Loucy (cell line): Measurements from ENCODE around the gene TACC3.

ENCODE experiments used
- H2AFZ ChIP-seq: fragments of 200-600 bp; sonication (generic); 2 replicates; pipeline ENCODE4 v1.6.0; 2016; ENCODE audit warnings: antibody characterized with exemption, mild to moderate bottlenecking, low read length, moderate library complexity
- H3F3A ChIP-seq: fragments of 200-600 bp; 2 replicates; pipeline ENCODE4 v1.6.0; 2016; ENCODE audit warnings: antibody characterized with exemption, low read depth, mild to moderate bottlenecking
- H3K27me3 ChIP-seq: fragments of 200-600 bp; sonication (generic); 2 replicates; pipeline ENCODE4 v1.6.1; 2014; ENCODE audit warnings: low read length, mild to moderate bottlenecking; ENCODE audit not compliant: insufficient read depth, poor library complexity, severe bottlenecking
- H3K36me3 ChIP-seq: fragments of 200-600 bp; sonication (generic); 2 replicates; pipeline ENCODE4 v1.6.1; 2016; ENCODE audit warnings: low read length; ENCODE audit not compliant: insufficient read depth
- H3K4me1 ChIP-seq: fragments of 200-600 bp; sonication (generic); 2 replicates; pipeline ENCODE4 v1.5.1; 2014; ENCODE audit warnings: low read length, mild to moderate bottlenecking; ENCODE audit not compliant: insufficient read depth, poor library complexity, severe bottlenecking
- H3K4me2 ChIP-seq: fragments of 200-600 bp; sonication (generic); 2 replicates; pipeline ENCODE4 v1.6.0; 2014; ENCODE audit warnings: antibody characterized with exemption, low read length, low read depth, mild to moderate bottlenecking; ENCODE audit not compliant: poor library complexity, severe bottlenecking
- H3K4me3 ChIP-seq: fragments of 200-600 bp; sonication (generic); 2 replicates; pipeline ENCODE4 v1.5.1; 2014; ENCODE audit warnings: low read length, mild to moderate bottlenecking, mixed read lengths; ENCODE audit not compliant: poor library complexity, severe bottlenecking
- H3K79me2 ChIP-seq: fragments of 200-600 bp; sonication (generic); 2 replicates; pipeline ENCODE4 v1.6.1; 2014; ENCODE audit warnings: low read length; ENCODE audit not compliant: insufficient read depth
- H3K9ac ChIP-seq: fragments of 200-600 bp; sonication (generic); 2 replicates; pipeline ENCODE4 v1.6.0; 2014; ENCODE audit warnings: mild to moderate bottlenecking, low read depth, low read length, moderate library complexity; ENCODE audit not compliant: poor library complexity, severe bottlenecking
- H3K9me2 ChIP-seq: fragments of 200-600 bp; sonication (generic); replicated peaks from 2 replicates; pipeline ENCODE4 v1.6.1; 2016; ENCODE audit warnings: low read depth, low read length, mixed read lengths
- H3K9me3 ChIP-seq: fragments of 200-600 bp; sonication (generic); 2 replicates; pipeline ENCODE4 v1.6.1; 2014; ENCODE audit warnings: mild to moderate bottlenecking, antibody characterized with exemption, low read length, low read depth; ENCODE audit not compliant: insufficient read depth
- H4K20me1 ChIP-seq: fragments of 200-600 bp; sonication (generic); 2 replicates; pipeline ENCODE4 v1.6.0; 2014; ENCODE audit warnings: antibody characterized with exemption, low read length, mild to moderate bottlenecking; ENCODE audit not compliant: insufficient read depth, poor library complexity, severe bottlenecking
- CTCF ChIP-seq: fragments of 200-600 bp; sonication (generic); conservative IDR thresholded peaks from 2 replicates; pipeline ENCODE4 v1.5.1; 2014; ENCODE audit warnings: mild to moderate bottlenecking, antibody characterized with exemption, low read length
- EZH2phosphoT487 ChIP-seq: fragments of 200-600 bp; IDR thresholded peaks from 2 replicates; pipeline ENCODE4 v1.6.1; 2018; ENCODE audit warnings: antibody characterized with exemption, mild to moderate bottlenecking, moderate library complexity, borderline replicate concordance

TACC3 gene

GRCh38 chr4:1767061-1767769, 45.9 kb downstream of the TACC3 start:
- H3K9me3 ChIP-seq, result no peaks in the 10 kb centered on the region
- H2AFZ ChIP-seq, result no peak overlapping the region
- H3K27me3 ChIP-seq, result no peaks in the 10 kb centered on the region
- no peaks in the 10 kb centered on the region for H3F3A ChIP-seq
- H3K9ac ChIP-seq, result no peak overlapping the region
- no peaks in the 10 kb centered on the region for H3K4me1 ChIP-seq
- no peaks in the 10 kb centered on the region for H3K9me2 ChIP-seq
- H4K20me1 ChIP-seq, result no peaks in the 10 kb centered on the region
- no peak overlapping the region for H3K4me3 ChIP-seq
- no peaks in the 10 kb centered on the region for H3K79me2 ChIP-seq
- no peak overlapping the region for H3K4me2 ChIP-seq
- TF ChIP-seq EZH2phosphoT487, result no peak
- TF ChIP-seq CTCF, result no peak
- H3K36me3 ChIP-seq, result no peaks in the 10 kb centered on the region

- H3K4me2 ChIP-seq, result no peak overlapping the region
- H3K79me2 ChIP-seq, result no peaks in the 10 kb centered on the region
- H3K27me3 ChIP-seq, result no peaks in the 10 kb centered on the region
- TF ChIP-seq CTCF (no peak), EZH2phosphoT487 (no peak)
- H4K20me1 ChIP-seq, result no peaks in the 10 kb centered on the region
- H3K9me2 ChIP-seq, result no peaks in the 10 kb centered on the region
- H3K36me3 ChIP-seq, result no peaks in the 10 kb centered on the region
- no peak overlapping the region for H3K9ac ChIP-seq
- H3F3A ChIP-seq, result no peaks in the 10 kb centered on the region
- H3K9me3 ChIP-seq, result no peaks in the 10 kb centered on the region
- H2AFZ ChIP-seq, result no peak overlapping the region
- H3K4me1 ChIP-seq, result no peaks in the 10 kb centered on the region
- no peak overlapping the region for H3K4me3 ChIP-seq
Measured at GRCh38 chr4:1767770-1768366, 46.5 kb downstream of the TACC3 start.

GRCh38 chr4:1768367-1769034, 47.2 kb downstream of the TACC3 start:
- no peak overlapping the region for H3K4me2 ChIP-seq
- no peak overlapping the region for H3K9ac ChIP-seq
- no peaks in the 10 kb centered on the region for H3K9me2 ChIP-seq
- no peak overlapping the region for H2AFZ ChIP-seq
- H3K36me3 ChIP-seq, result no peaks in the 10 kb centered on the region
- no peaks in the 10 kb centered on the region for H3K79me2 ChIP-seq
- H4K20me1 ChIP-seq, result no peaks in the 10 kb centered on the region
- H3K27me3 ChIP-seq, result no peaks in the 10 kb centered on the region
- no peaks in the 10 kb centered on the region for H3F3A ChIP-seq
- TF ChIP-seq EZH2phosphoT487 (no peak), CTCF (no peak)
- no peaks in the 10 kb centered on the region for H3K9me3 ChIP-seq
- no peak overlapping the region for H3K4me3 ChIP-seq
- H3K4me1 ChIP-seq, result no peaks in the 10 kb centered on the region
